NK-92 (cell line): ENCODE data around the gene FHDC1.

Experiments
- DNase-seq: peaks from one replicate; lab custom pipeline; 2025; ENCODE audit not compliant: unreplicated experiment; lab: John Stamatoyannopoulos, UW

FHDC1 gene

DNA sequence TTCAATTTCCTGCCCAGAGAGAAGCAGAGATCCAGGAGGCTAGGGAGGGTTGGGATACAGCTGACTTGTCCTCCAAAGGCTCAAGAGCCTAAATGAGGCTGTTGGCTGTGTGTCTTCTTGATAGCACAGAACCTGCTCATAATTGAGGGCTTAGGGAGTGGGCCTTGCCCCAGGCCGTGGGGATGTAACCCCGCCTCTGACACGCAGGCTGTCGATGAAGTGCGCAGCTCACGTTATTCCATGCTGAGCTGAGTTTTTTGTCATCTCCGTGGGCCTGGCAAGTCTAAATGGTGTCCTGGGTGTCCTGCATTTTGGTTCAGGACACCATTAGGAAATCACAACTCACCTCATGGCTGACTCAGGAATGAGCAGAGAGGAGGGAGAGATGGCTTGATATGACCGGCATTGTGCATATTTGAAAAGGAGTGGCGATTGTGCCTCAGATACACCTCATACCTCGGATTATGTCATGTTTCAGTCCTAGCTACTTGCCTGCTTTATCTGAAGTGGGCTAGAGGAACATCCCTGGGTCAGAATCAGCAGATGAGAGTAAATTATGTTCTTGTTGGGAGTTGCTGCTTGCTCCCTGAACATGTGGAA lies 43.7 kb downstream of the FHDC1 start:
- no peak for DNase-seq

DNA sequence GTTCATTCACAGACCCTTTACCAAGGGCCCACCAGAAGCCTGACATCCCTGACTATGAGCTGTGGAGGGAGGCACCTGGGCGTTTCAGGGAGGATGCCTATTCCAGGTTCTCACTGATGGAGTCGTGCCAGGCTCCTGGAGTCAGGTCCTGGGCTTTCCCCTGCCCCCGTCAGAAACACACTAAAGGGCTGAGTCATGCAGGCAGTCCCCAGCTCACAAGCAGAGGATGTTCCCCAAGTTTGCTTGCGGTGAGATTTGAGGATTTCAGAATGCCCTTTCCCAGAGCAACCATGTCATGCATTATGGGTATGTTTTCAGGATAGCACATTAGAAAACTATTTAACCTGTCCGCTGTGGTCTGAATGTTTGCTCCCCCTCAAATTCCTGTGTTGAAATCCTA lies 45.2 kb downstream of the FHDC1 start:
- no peak for DNase-seq

DNA sequence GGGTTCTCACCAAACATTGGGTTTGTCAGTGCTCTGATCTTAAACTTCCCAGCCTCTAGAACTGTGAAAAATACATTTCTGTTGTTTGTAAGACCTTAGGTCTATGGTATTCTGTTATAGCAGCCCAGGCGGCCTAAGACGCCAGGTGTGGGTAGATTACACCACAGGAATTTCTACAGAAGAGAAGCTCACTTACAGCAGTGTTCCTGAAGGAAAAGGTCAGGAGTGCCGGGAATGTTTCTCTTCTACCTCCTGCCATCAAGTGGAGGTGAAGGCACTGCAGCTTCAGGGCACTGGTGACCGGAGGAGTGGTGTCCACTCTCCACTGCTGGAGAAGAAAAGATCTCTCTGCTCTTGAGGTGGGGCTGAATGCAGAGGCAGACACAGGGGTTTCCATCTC lies 45.7 kb downstream of the FHDC1 start:
- DNase-seq: no peak

- no peak for DNase-seq
Observed at GRCh38 chr4:152983221-152983620, 47.1 kb downstream of the FHDC1 start.

DNA sequence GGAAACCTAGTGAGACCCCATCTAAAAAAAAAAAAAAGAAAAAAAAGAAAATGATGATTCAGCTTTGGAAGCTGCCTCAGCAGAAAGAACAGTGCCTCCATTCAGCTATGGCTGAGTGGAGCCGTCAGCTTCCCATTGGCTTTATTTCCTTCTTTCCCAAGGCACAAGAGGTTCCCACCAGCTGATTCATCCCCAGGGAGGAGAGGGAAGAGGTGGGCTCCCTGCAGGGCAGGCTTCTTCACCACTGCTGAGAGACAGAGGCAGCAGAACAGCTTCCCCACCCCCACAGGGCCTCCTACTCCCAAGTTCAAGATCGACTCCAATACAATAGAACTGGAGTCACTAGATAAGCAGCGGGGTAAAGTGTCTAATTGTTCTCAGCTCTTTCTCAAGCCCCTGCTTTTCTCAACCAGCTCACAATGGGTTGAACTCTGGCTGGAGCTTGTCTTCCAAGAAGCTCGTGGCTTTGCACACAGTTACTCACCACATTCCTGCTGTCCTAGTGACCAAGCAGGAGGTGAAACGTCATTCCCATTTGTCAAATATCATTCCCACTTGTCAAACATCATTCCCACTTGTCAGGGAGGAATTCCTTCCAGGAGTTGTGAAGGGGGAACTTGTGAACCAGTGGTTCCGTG lies 47.8 kb downstream of the FHDC1 start:
- DNase-seq: no peak

DNA sequence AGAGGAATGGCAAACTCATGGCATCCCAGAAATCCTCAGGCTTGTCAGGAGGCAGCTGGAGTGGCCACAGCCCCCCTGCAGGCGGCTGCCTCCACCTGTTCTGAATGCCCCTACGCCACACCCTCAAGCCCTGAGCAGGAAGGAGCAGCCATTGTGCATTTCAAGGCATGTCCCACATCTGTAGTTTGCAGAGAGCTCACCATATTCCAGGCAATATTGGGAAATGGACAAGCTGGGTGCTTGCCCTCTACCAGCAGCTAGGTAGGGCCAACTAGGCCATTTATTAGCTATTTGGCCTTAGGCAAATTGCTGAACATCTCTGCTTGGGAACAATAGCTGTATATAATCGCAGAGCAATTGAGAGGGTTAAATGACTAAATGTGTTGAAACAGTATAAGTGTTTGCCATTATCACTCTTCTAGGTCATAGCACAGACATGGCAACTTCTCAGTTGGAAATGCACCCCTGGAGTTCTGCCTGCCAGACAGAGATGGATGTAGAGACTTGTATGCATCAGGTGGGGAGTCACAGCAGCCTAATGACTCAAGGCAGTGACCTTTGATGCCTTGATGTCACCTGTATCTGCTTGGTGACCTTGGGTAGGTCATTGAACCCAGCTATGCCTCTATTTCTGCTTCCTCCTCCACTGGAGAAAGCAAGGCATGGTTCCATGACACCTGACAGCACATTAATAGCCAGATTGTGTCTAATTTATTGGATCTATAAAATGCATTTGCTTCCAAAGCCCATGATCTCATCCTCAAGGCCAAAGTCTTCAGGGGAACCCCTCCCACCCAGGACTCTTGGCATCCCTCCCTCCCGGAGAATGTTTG lies 52.8 kb downstream of the FHDC1 start:
- no peak for DNase-seq

- DNase-seq: no peak
Observed at GRCh38 chr4:152989554-152989970, 53.4 kb downstream of the FHDC1 start.

DNA sequence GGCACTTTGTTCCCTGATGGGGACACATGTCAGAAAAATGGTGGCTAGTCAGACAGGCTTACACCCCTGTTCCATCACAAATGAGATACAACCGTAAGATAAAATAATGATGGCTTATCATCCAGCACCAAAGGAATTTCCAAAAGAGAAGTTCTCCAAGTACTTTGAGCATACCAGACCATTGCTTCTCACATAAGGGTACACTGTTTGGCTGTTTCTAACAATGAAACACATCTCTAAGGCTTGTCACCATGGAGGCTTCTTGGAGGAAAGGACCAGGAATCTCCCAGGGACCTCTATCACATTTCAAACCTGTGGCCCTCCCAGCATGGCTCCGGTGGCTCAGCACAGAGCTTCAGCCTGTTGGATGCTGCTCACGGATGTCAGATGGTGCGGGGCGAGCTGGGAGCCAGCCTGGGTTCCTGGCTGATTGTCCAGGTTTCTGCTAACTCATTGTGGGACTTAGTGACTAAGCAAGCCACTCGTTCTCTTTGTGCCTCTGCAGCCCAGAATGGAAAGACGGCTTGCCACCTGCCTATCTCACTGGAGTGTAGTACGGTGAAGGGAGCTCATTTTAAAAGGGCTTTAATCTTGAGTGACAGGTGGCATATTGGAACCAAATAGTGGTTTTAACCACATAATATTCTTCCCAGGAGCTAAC lies 54.5 kb downstream of the FHDC1 start:
- DNase-seq: no peak

DNA sequence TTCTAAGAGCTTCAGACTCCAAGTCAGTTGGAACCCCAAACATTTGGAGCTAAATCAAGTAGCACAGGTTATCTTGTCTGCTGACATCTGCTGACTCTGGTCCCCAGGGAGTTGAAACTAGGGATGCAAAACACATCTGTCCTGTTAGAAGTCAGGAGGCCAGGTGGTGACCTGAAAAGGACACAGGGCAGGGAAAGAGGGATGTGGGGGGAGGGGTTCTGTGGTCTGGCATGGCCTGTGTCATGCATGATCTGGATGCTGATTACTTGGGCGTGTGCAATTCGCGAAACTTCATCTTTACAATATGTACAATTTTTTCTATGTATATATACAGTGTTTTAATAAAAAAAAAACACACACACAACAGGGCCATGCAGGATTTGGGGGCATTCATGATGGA lies 55.3 kb downstream of the FHDC1 start:
- no peak for DNase-seq

- DNase-seq: no peak
Observed at GRCh38 chr4:152992027-152992426, 55.9 kb downstream of the FHDC1 start.

- no peak for DNase-seq
Observed at GRCh38 chr4:152992466-152992865, 56.3 kb downstream of the FHDC1 start.

GRCh38 chr4:152994038-152994437 lies 57.9 kb downstream of the FHDC1 start:
- DNase-seq: no peak

DNA sequence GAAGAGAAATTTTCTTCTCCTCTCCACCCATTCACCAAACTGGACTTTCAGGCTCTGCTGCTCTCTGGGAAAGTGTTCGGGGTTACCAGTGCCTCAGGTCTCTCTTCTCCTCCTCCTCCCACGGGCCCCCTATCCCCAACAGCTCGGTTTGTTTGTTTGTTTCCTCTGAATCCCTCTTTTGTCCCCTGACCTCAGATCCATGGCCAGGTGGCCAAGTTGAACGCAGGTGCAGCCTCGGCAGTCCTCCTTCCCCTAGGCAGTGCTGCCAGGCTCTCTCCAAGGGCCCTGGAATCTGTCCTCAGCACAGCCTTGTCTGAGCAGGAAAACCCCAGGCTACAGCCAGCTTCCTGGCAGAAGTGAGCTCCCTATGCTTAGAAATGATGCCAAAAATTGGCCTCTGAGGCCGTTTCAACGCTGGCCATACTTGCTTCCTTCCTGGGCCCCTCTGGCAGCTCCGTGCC lies 60.0 kb downstream of the FHDC1 start:
- no peak for DNase-seq

- no peak for DNase-seq
Observed at GRCh38 chr4:152996672-152997071, 60.5 kb downstream of the FHDC1 start.

DNA sequence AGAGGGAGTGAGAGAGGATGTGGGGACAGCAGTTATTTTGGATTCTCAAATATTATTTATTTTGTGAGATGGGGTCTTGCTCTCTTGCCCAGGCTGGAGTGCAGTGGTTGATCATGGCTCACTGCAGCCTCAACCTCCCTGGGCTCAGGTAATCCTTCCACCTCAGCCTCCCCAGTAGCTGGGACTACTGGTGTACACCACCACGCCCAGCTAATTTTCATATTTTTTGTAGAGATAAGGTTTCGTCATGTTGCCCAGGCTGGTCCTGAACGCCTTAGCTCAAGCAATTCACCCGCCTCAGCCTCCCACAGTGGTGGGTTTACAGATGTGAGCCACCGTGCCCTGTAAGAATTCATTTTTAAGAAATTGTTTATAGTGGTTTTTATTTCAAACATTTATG lies 61.2 kb downstream of the FHDC1 start:
- DNase-seq: no peak

- DNase-seq: no peak
Observed at GRCh38 chr4:152997771-152998487, 61.8 kb downstream of the FHDC1 start.

DNA sequence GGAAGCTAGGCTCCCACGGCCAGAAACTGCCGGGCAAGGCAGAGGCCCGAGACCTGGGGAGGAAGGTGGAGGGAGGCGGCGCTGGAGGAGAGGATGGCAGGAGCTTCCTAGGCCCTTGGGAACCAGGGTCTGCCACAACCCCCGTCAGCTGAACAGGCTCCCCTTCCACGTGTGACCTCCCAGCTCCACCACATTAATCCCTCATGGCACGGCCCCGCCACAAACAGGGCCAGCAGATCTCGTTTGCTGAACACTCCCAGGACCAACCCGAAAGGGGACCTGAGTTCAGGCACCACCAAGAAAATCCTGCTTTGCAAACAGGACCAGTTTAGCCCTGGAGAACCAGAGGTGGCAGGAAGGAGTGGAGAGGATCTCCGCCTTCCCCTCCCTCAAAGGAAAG lies 62.7 kb downstream of the FHDC1 start:
- no peak for DNase-seq

GRCh38 chr4:152999346-153000075 lies 63.4 kb downstream of the FHDC1 start:
- DNase-seq: no peak

DNA sequence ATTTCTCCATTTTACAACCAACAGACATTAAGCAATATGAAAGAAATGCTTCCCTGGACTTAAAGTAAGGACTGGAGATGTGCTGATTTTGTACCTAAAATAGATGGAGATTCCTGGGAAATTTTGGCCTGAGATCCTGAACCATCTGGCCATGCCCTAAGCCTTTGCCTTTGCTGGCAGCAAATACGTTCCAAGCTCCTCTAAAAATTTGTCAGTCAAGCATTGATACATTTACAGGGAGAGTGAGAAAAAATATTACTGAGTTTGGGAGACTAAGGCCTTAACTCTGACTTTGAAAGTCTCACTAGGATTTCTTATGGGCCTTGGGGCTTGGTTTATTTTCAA lies 63.9 kb downstream of the FHDC1 start:
- no peak for DNase-seq

DNA sequence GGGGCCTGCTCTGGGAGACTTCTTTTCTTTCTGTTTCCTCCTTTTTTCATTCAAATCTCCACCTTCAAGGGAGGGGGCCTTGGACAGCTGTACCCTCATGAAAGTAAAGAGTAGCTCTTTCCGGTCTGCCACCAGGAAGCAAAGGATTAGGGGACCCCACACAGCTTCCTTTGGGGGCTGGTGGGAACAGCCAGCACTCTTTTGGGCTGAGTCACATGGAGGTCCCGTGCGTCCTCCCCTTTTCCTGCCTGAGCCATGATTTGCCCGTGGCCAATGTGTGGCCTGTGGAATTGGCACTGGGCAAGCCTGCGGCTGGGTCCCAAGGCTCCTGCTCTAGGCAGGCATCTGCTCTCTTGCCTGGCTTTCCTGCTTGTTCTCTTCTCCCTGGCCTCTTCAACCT lies 65.5 kb downstream of the FHDC1 start:
- DNase-seq: no peak
